ENCODE data around the gene SSBP4. TPM values are rescaled to one million over a fixed set of nuclear protein-coding genes. Genes with fewer than 3 reads are reported as not detected.

Gene SSBP4
- total and polyA plus RNA-seq, 9 of the 15 experiments (the other 6 are each of a cell fraction or from before 2014, with no cell fraction given): 1.1 to 189 (median 39.0) TPM

GRCh38 chr19:18439910-18440237 is 20.7 kb downstream of the SSBP4 start (continued):
- no peak for TF ChIP-seq E4F1 (CRISPR knock-in tag; IDR thresholded peaks at IDR 0.05; ENCODE audit: borderline replicate concordance)
- TF ChIP-seq POLR2A (conservative IDR thresholded peaks at IDR 0.05): 0 out of 2 replicates have a peak, but pooled peaks have one; percentile 35
- TF ChIP-seq HDAC1 (IDR thresholded peaks at IDR 0.05): no peak
- TF ChIP-seq TAF9B (IDR thresholded peaks at IDR 0.05; ENCODE audit: partially characterized antibody): no peak
- no peak for TF ChIP-seq E2F6 (IDR thresholded peaks at IDR 0.05; ENCODE audit: borderline replicate concordance in 1 of 2, extremely low read depth in 1 of 2, insufficient read depth in 1 of 2, insufficient read length in 1 of 2, low read depth in 1 of 2, low read length in 1 of 2, poor library complexity in 1 of 2, severe bottlenecking in 1 of 2)

GRCh38 chr19:18440415-18440877 is 21.2 kb downstream of the SSBP4 start:
- H3K4me1 ChIP-seq (replicated peaks in 1 of 2; ENCODE audit: control insufficient read depth in 2 of 2, insufficient read depth in 2 of 2, low read length in 2 of 2): peaks cover 42 to 89% of the 10 kb centered on the region in 2 experiments
- peak in 2 of 4 experiments; percentile 62 to 67 for DNase-seq (ENCODE audit: extremely low read depth in 1 of 4, low spot score in 3 of 4)
- H3K27ac ChIP-seq (ENCODE audit: extremely low read depth, low read depth, low read length): peak overlapping the region; percentile 94; the same call in 2 of the 3 replicates
- in situ Hi-C loops (cut with MboI): no loop called here
- H3K9me3 ChIP-seq (replicated peaks; ENCODE audit: control insufficient read depth, insufficient read depth, low read depth, low read length): no peaks in the 10 kb centered on the region
- no peak overlapping the region for H2AFZ ChIP-seq (ENCODE audit: low read depth, low read length)
- peaks cover 38% of the 10 kb centered on the region for H3K36me3 ChIP-seq (ENCODE audit: control insufficient read depth, insufficient read depth, low read length)
- intact Hi-C loops (cut with micrococcal nuclease): no loop called here
- H3K79me2 ChIP-seq (ENCODE audit: control insufficient read depth, insufficient read depth, low read length): peaks cover 32% of the 10 kb centered on the region
- peak; percentile 9 for ATAC-seq
- H3K9ac ChIP-seq (ENCODE audit: insufficient read depth in 1 of 2, low read depth in 2 of 2, low read length in 2 of 2): peak overlapping the region in 1 of 2 experiments; percentile 20; a peak in 1 of 4 replicates
- 0 out of 2 replicates have a peak overlapping the region, but pooled peaks have one; percentile 26 for H3K4me2 ChIP-seq (ENCODE audit: insufficient read depth, low read length)
- ChIA-PET POLR2A (interaction anchor here (0.6 to 1.6 kb wide), 8 partner anchors 8 to 160 kb away, joined by 3 to 5 read pairs (median 4); partner anchors contain the start of gene SSBP4), CTCF (ENCODE audit: low intra/inter-chr PET ratio) (no interaction called here)
- peaks cover 13% of the 10 kb centered on the region for H4K20me1 ChIP-seq (replicated peaks; ENCODE audit: control insufficient read depth, insufficient read depth, low read length)
- BruUV-seq (replicated peaks): no TSS peak
- no peak for FAIRE-seq
- no peaks in the 10 kb centered on the region for H3K27me3 ChIP-seq (ENCODE audit: control insufficient read depth in 2 of 2, insufficient read depth in 2 of 2, low read length in 2 of 2)
- H3K4me3 ChIP-seq: no peak overlapping the region
- peaks cover 11% of the 10 kb centered on the region for H3K9me1 ChIP-seq (ENCODE audit: control insufficient read depth, insufficient read depth, low read length)
- 50% methylated on average over 10 of the region's 11 CpGs for WGBS (ENCODE audit: insufficient coverage, low coverage, missing lambda C conversion rate)
- TF ChIP-seq TRIM28 (IDR thresholded peaks at IDR 0.05) (no peak), YY1 (IDR thresholded peaks at IDR 0.05; ENCODE audit: borderline replicate concordance in 1 of 3, control insufficient read depth in 1 of 3, extremely low read depth in 1 of 3, insufficient read depth in 3 of 3, insufficient read length in 1 of 3, insufficient replicate concordance in 2 of 3, low read depth in 1 of 3, low read length in 2 of 3) (peak in 1 of 3 experiments; percentile 21), FOXM1 (IDR thresholded peaks at IDR 0.05; ENCODE audit: low read depth) (no peak), FOXM1 (CRISPR knock-in tag; IDR thresholded peaks at IDR 0.05; ENCODE audit: low read depth) (no peak), ZNF695 (CRISPR knock-in tag; IDR thresholded peaks at IDR 0.05) (no peak), CTBP1 (IDR thresholded peaks at IDR 0.05; ENCODE audit: borderline replicate concordance) (peak; percentile 11; the same call in 1 of the 2 replicates), RCOR1 (IDR thresholded peaks at IDR 0.05; ENCODE audit: borderline replicate concordance in 1 of 2, low read depth in 2 of 2, low read length in 2 of 2) (0 out of 4 replicates have a peak, but pooled peaks of 1 of the 2 experiments have one; percentile 10), ASH1L (IDR thresholded peaks at IDR 0.05; ENCODE audit: borderline replicate concordance, low read depth, partially characterized antibody) (no peak), ZNF316 (IDR thresholded peaks at IDR 0.05) (peak; percentile 71)

All from K562 (cell line).